Calu3 (cell line): ENCODE results near the gene LATS2. TPM values are rescaled to one million over a fixed set of nuclear protein-coding genes. Genes with fewer than 3 reads are reported as not detected.

Experiments used
- BruUV-seq: library from RNA; stranded (reverse); fragments of 400-500 nt; replicated peaks from 2 replicates; lab custom pipeline; 2021; lab: Mats Ljungman, UMichigan
- CTCF ChIA-PET: fragments of 300-600 bp; sonication (Branson Sonifier 250); formaldehyde crosslinking; loops from one replicate; lab custom pipeline; 2022; ENCODE audit warnings: antibody characterized with exemption; lab: Charles Lee
- DNase-seq: peaks from one replicate; pipeline ENCODE4 v3.0.0; 2022
- H3K27ac Mint-ChIP-seq: one replicate; pipeline ENCODE4 v1.8.0; 2022; ENCODE audit warnings: mixed read lengths; ENCODE audit not compliant: unreplicated experiment
- H3K27me3 Mint-ChIP-seq: one replicate; pipeline ENCODE4 v1.8.0; 2022; ENCODE audit warnings: mixed read lengths; ENCODE audit not compliant: unreplicated experiment
- H3K36me3 Mint-ChIP-seq: one replicate; pipeline ENCODE4 v1.8.0; 2022; ENCODE audit warnings: mild to moderate bottlenecking, moderate library complexity, mixed read lengths; ENCODE audit not compliant: insufficient read depth, unreplicated experiment
- H3K4me1 Mint-ChIP-seq: one replicate; pipeline ENCODE4 v1.8.0; 2022; ENCODE audit warnings: mild to moderate bottlenecking, low read depth, mixed read lengths; ENCODE audit not compliant: unreplicated experiment
- H3K4me3 Mint-ChIP-seq: one replicate; pipeline ENCODE4 v1.8.0; 2022; ENCODE audit warnings: mild to moderate bottlenecking, low read depth, moderate library complexity, mixed read lengths; ENCODE audit not compliant: unreplicated experiment
- H3K9me3 Mint-ChIP-seq: one replicate; pipeline ENCODE4 v1.8.0; 2022; ENCODE audit warnings: low read depth, mixed read lengths; ENCODE audit not compliant: unreplicated experiment
- intact Hi-C: fragments of 100-400 bp; cut with micrococcal nuclease; formaldehyde crosslinking; loops from one replicate; pipeline ENCODE4 v1.10.0; 2022; ENCODE audit not compliant: unreplicated experiment
- total RNA-seq: library from RNA; stranded (reverse); gene quantifications from 2 replicates; pipeline ENCODE4 v1.2.3, GENCODE V29; 2022
- TF ChIP-seq, protein P1 (sequence below): fragments of 200-600 bp; IDR thresholded peaks from one replicate; pipeline ENCODE4 v1.8.0; 2022; ENCODE audit warnings: antibody characterized with exemption; ENCODE audit not compliant: unreplicated experiment

Gene LATS2
- total RNA-seq, 1 experiment from 2014 or later, result 19.3 TPM

- TF ChIP-seq, protein P1, sequence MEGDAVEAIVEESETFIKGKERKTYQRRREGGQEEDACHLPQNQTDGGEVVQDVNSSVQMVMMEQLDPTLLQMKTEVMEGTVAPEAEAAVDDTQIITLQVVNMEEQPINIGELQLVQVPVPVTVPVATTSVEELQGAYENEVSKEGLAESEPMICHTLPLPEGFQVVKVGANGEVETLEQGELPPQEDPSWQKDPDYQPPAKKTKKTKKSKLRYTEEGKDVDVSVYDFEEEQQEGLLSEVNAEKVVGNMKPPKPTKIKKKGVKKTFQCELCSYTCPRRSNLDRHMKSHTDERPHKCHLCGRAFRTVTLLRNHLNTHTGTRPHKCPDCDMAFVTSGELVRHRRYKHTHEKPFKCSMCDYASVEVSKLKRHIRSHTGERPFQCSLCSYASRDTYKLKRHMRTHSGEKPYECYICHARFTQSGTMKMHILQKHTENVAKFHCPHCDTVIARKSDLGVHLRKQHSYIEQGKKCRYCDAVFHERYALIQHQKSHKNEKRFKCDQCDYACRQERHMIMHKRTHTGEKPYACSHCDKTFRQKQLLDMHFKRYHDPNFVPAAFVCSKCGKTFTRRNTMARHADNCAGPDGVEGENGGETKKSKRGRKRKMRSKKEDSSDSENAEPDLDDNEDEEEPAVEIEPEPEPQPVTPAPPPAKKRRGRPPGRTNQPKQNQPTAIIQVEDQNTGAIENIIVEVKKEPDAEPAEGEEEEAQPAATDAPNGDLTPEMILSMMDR, result no peak
- BruUV-seq, result no TSS peak
- H3K9me3 Mint-ChIP-seq, result no peaks in the 10 kb centered on the region
- H3K27me3 Mint-ChIP-seq, result no peaks in the 10 kb centered on the region
- no peak overlapping the region for H3K4me3 Mint-ChIP-seq
- no peak for DNase-seq
- no peaks in the 10 kb centered on the region for H3K4me1 Mint-ChIP-seq
- H3K27ac Mint-ChIP-seq, result no peak overlapping the region
- intact Hi-C loops, result no loop called here
- H3K36me3 Mint-ChIP-seq, result peaks cover 8% of the 10 kb centered on the region
- CTCF ChIA-PET, result no interaction called here
These were observed 59.9 kb downstream of the LATS2 start for GRCh38 chr13:21001471-21001870.

DNA sequence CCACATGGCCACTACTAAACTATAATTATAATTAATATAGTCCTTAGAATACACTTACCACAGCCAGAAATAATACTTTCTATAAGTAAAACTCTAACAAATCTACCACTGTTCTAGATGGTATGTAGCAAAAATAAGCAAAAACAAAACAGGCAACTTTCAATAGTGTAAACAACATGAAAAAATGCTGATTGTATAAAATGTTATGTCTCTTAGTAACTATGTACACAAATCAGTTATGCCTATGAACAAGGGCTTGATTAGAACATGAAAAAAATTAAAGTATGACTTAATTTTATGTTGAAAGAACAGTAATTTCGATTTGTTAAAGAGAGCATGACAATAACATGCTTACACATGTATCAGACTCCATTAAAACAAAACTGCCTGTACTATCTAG is 60.7 kb downstream of the LATS2 start:
- Mint-ChIP-seq H3K27ac (no peak overlapping the region), H3K4me1 (peaks cover 4% of the 10 kb centered on the region), H3K36me3 (peaks cover 8% of the 10 kb centered on the region), H3K27me3 (no peaks in the 10 kb centered on the region), H3K9me3 (no peaks in the 10 kb centered on the region), H3K4me3 (no peak overlapping the region)
- intact Hi-C loops, result no loop called here
- no peak for DNase-seq
- CTCF ChIA-PET, result no interaction called here
- TF ChIP-seq, protein P1, result no peak
- no TSS peak for BruUV-seq

- Mint-ChIP-seq H3K9me3 (no peaks in the 10 kb centered on the region), H3K4me3 (no peak overlapping the region), H3K27me3 (no peaks in the 10 kb centered on the region), H3K36me3 (peaks cover 4% of the 10 kb centered on the region), H3K27ac (no peak overlapping the region), H3K4me1 (peaks cover 16% of the 10 kb centered on the region)
- DNase-seq, result no peak
- TF ChIP-seq, protein P1, result no peak
- BruUV-seq, result no TSS peak
- CTCF ChIA-PET, result no interaction called here
- intact Hi-C loops, result no loop called here
These were observed 62.6 kb downstream of the LATS2 start for GRCh38 chr13:20998649-20999415.

DNA sequence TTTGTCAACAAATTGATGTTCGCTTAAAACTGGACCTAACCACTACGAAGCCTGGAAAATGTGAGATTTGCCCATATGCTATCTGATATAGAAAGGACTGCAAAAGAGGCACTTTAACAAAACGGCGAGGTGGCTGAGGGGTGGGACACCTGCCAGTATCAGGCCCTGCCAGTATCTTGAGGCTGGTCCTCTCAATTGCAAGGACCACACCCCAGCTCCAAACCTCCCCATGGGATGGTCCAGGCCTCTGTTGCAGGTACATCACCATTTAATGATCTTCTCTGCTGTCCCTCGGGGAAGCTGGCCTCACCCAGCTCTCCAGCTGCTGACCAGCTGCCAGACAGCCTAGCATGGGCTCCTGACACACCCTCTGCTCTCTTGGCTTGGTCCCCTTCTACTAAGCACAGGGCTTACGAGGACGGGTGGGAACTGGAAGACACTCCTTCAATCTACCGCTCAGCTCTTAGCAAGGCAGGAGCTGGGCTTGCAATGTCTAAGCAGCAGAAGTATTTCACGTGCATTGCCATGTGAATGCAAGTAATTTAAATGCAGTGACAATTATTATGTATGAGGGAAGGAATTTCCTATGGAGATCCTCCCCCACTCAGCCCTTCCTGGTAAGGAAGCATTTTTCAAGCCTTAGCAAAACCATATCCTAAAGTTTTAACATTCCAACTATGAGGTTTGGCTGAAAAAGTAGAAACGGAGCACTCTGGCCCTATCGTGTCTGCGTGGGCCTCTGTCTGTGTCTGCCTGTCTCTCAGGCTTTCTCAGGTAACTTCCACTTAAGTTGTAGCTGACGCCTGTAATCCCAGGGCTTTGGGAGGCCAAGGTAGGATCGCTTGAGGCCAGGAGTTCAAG is 63.9 kb downstream of the LATS2 start:
- BruUV-seq, result no TSS peak
- no peak overlapping the region for H3K4me3 Mint-ChIP-seq
- no peak for DNase-seq
- intact Hi-C loops, result no loop called here
- peaks cover 25% of the 10 kb centered on the region for H3K4me1 Mint-ChIP-seq
- H3K27me3 Mint-ChIP-seq, result no peaks in the 10 kb centered on the region
- H3K36me3 Mint-ChIP-seq, result peaks cover 4% of the 10 kb centered on the region
- CTCF ChIA-PET, result no interaction called here
- TF ChIP-seq, protein P1, result no peak
- H3K27ac Mint-ChIP-seq, result no peak overlapping the region
- no peaks in the 10 kb centered on the region for H3K9me3 Mint-ChIP-seq
